Measurements from ENCODE around the gene TUBAL3. TPM values are rescaled to one million over a fixed set of nuclear protein-coding genes. Genes with fewer than 3 reads are reported as not detected.
A peak's percentile ranks its signal among the peaks of the same experiment; 100 is the strongest.

TUBAL3 gene
- total and polyA plus RNA-seq, 9 of the 15 experiments (the other 6 are each of a cell fraction or from before 2014, with no cell fraction given), result 5.5 to 10.1 (median 6.9) TPM

DNA sequence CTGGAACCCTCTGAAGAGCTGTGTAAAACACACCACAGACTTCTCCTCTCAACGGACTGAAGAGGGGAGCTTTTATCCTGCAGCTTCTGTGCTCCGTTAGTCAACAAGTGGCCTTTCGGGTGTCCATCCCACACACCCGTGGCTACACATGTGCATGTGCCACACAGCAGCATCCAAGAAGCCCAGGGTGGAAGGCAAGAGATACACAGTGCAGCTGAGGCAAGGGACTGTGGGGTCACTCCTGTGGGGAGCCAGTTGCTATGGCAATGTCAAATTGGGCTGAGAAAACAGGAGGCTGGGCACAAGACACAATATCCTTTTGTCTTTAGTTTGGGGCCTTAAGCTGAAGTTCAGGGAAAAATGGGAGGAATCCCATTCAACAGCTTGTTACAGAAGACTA lies 36.5 kb upstream of the TUBAL3 start:
- H3K4me3 ChIP-seq, result no peak overlapping the region
- H3K4me1 ChIP-seq (replicated peaks in 1 of 2; ENCODE audit: control insufficient read depth in 2 of 2, insufficient read depth in 2 of 2, low read length in 2 of 2), result peaks cover 0 to 12% of the 10 kb centered on the region in 2 experiments; a peak in 2 of 5 replicates
- WGBS (ENCODE audit: insufficient coverage, low coverage, missing lambda C conversion rate), result 69% methylated on average over 4 of the region's 4 CpGs
- H3K27me3 ChIP-seq (ENCODE audit: control insufficient read depth in 2 of 2, insufficient read depth in 2 of 2, low read length in 2 of 2), result no peaks in the 10 kb centered on the region
- ATAC-seq (peak; percentile 40), DNase-seq (ENCODE audit: extremely low read depth in 1 of 4, low spot score in 3 of 4) (no peak), FAIRE-seq (no peak)
- peaks cover 57% of the 10 kb centered on the region; the same call in 2 of the 3 replicates for H3K36me3 ChIP-seq (ENCODE audit: control insufficient read depth, insufficient read depth, low read length)
- H3K4me2 ChIP-seq (ENCODE audit: insufficient read depth, low read length), result no peak overlapping the region
- CTCF ChIA-PET (ENCODE audit: low intra/inter-chr PET ratio), result interaction anchor here (1.5 to 3.3 kb wide), 3 partner anchors 183 to 592 kb away, joined by 3 to 34 read pairs (median 4); no protein-coding TSS in a partner anchor
- H3K27ac ChIP-seq (ENCODE audit: extremely low read depth, low read depth, low read length), result no peak overlapping the region
- intact Hi-C loops (cut with micrococcal nuclease) (loop anchor here (5.0 kb wide), 1 partner anchor 166 kb away; no protein-coding TSS in a partner anchor), in situ Hi-C loops (cut with MboI) (loop anchor here (5.0 kb wide), 1 partner anchor 181 kb away; no protein-coding TSS in a partner anchor)
- no peaks in the 10 kb centered on the region for H3K9me3 ChIP-seq (replicated peaks; ENCODE audit: control insufficient read depth, insufficient read depth, low read depth, low read length)
- TF ChIP-seq EHMT2 (IDR thresholded peaks at IDR 0.05), result no peak
- TF ChIP-seq RFX1 (IDR thresholded peaks at IDR 0.05), result peak; percentile 54; the same call in 1 of the 2 replicates
- TF ChIP-seq PRPF4 (IDR thresholded peaks at IDR 0.05; ENCODE audit: insufficient read depth, low read depth, low read length, poor library complexity, severe bottlenecking), result no peak
- no peak for TF ChIP-seq ZNF695 (CRISPR knock-in tag; IDR thresholded peaks at IDR 0.05)
- 0 out of 2 replicates have a peak, but pooled peaks have one; percentile 6 for TF ChIP-seq SUPT5H (IDR thresholded peaks at IDR 0.05)
- POLR2A ChIA-PET, result interaction anchor here (0.9 to 1.8 kb wide), 3 partner anchors 11 to 182 kb away, joined by 3 to 7 read pairs (median 4); no protein-coding TSS in a partner anchor
- no peaks in the 10 kb centered on the region for H4K20me1 ChIP-seq (replicated peaks; ENCODE audit: control insufficient read depth, insufficient read depth, low read length)
- H3K79me2 ChIP-seq (ENCODE audit: control insufficient read depth, insufficient read depth, low read length), result peaks cover 74% of the 10 kb centered on the region
- peak overlapping the region in 1 of 2 experiments; percentile 67; a peak in 1 of 4 replicates for H3K9ac ChIP-seq (ENCODE audit: insufficient read depth in 1 of 2, low read depth in 2 of 2, low read length in 2 of 2)
- no peak overlapping the region for H2AFZ ChIP-seq (ENCODE audit: low read depth, low read length)
- H3K9me1 ChIP-seq (ENCODE audit: control insufficient read depth, insufficient read depth, low read length), result no peaks in the 10 kb centered on the region
- no TSS peak for BruUV-seq (replicated peaks)

DNA sequence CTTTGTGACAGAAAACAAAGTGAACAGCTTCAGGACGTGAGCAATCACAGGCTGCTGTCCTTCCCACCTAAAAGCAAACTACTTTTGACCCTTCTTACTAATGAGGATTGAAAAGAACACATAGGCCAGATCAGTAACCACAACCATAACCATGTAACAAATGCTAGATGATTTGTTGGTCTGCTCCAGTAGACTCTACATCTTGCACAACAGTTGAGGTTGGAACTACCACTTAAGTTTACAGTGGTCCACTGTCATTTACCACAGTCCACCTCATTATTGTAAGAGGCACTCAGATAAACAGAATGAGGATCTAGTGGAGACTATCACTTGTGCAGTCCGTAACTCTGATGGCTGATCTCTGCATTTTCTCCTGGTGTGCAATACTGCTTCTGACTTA lies 35.6 kb upstream of the TUBAL3 start:
- DNase-seq (ENCODE audit: extremely low read depth in 1 of 4, low spot score in 3 of 4) (no peak), FAIRE-seq (no peak), ATAC-seq (no peak; the same call in 2 of the 3 replicates)
- in situ Hi-C loops (cut with MboI), result loop anchor here (5.0 kb wide), 1 partner anchor 182 kb away; no protein-coding TSS in a partner anchor
- intact Hi-C loops (cut with micrococcal nuclease), result loop anchor here (5.0 kb wide), 1 partner anchor 167 kb away; no protein-coding TSS in a partner anchor
- H3K79me2 ChIP-seq (ENCODE audit: control insufficient read depth, insufficient read depth, low read length), result peaks cover 72% of the 10 kb centered on the region
- H3K9me3 ChIP-seq (replicated peaks; ENCODE audit: control insufficient read depth, insufficient read depth, low read depth, low read length), result no peaks in the 10 kb centered on the region
- H2AFZ ChIP-seq (ENCODE audit: low read depth, low read length), result no peak overlapping the region
- H3K4me1 ChIP-seq (replicated peaks in 1 of 2; ENCODE audit: control insufficient read depth in 2 of 2, insufficient read depth in 2 of 2, low read length in 2 of 2), result peaks cover 0 to 6% of the 10 kb centered on the region in 2 experiments; a peak in 2 of 5 replicates
- 88% methylated on average over 2 of the region's 2 CpGs for WGBS (ENCODE audit: insufficient coverage, low coverage, missing lambda C conversion rate)
- H3K9me1 ChIP-seq (ENCODE audit: control insufficient read depth, insufficient read depth, low read length), result no peaks in the 10 kb centered on the region
- H3K4me3 ChIP-seq, result no peak overlapping the region
- no peaks in the 10 kb centered on the region for H3K27me3 ChIP-seq (ENCODE audit: control insufficient read depth in 2 of 2, insufficient read depth in 2 of 2, low read length in 2 of 2)
- H3K4me2 ChIP-seq (ENCODE audit: insufficient read depth, low read length), result no peak overlapping the region
- no peak overlapping the region for H3K27ac ChIP-seq (ENCODE audit: extremely low read depth, low read depth, low read length)
- TF ChIP-seq, protein P1, sequence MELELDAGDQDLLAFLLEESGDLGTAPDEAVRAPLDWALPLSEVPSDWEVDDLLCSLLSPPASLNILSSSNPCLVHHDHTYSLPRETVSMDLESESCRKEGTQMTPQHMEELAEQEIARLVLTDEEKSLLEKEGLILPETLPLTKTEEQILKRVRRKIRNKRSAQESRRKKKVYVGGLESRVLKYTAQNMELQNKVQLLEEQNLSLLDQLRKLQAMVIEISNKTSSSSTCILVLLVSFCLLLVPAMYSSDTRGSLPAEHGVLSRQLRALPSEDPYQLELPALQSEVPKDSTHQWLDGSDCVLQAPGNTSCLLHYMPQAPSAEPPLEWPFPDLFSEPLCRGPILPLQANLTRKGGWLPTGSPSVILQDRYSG (tag; conservative IDR thresholded peaks at IDR 0.05; ENCODE audit: low read depth), result no peak
- 0 out of 2 replicates have a peak, but pooled peaks have one; percentile 18 for TF ChIP-seq CEBPB (tag; IDR thresholded peaks at IDR 0.05)
- H3K9ac ChIP-seq (ENCODE audit: insufficient read depth in 1 of 2, low read depth in 2 of 2, low read length in 2 of 2), result no peak overlapping the region
- POLR2A ChIA-PET, result interaction anchor here (1.2 kb wide), 1 partner anchor 614 kb away, joined by 3 read pairs; the partner anchor contains the start of gene AKR1E2
- H4K20me1 ChIP-seq (replicated peaks; ENCODE audit: control insufficient read depth, insufficient read depth, low read length), result no peaks in the 10 kb centered on the region
- no TSS peak for BruUV-seq (replicated peaks)
- H3K36me3 ChIP-seq (ENCODE audit: control insufficient read depth, insufficient read depth, low read length), result peaks cover 54% of the 10 kb centered on the region; the same call in 2 of the 3 replicates
- CTCF ChIA-PET (ENCODE audit: low intra/inter-chr PET ratio), result interaction anchor here (0.5 kb wide), 1 partner anchor 27 kb away, joined by 3 read pairs; no protein-coding TSS in a partner anchor

Measured in K562 (cell line).